ENCODE results near the gene HBA2. TPM values are rescaled to one million over a fixed set of nuclear protein-coding genes. Genes with fewer than 3 reads are reported as not detected.
"Not testable (repeated sequence)": the region's sequence is repeated elsewhere in the genome, so short reads cannot be mapped to it uniquely, and the experiment has no call there.

The HBA2 gene
- 7.6 TPM for polyA plus RNA-seq (2013, experiment 1 of 2; ENCODE audit: insufficient read length)
- polyA plus RNA-seq (2013, experiment 2 of 2; ENCODE audit: insufficient read length) = 593 TPM

GRCh38 chr16:172374-172941 is at the start of gene HBA2:
TSS of gene HBA2 (plus strand) at chr16:172876. CDS start at chr16:172913, 37 bp downstream.
- DNase-seq = not testable (repeated sequence)

DNA sequence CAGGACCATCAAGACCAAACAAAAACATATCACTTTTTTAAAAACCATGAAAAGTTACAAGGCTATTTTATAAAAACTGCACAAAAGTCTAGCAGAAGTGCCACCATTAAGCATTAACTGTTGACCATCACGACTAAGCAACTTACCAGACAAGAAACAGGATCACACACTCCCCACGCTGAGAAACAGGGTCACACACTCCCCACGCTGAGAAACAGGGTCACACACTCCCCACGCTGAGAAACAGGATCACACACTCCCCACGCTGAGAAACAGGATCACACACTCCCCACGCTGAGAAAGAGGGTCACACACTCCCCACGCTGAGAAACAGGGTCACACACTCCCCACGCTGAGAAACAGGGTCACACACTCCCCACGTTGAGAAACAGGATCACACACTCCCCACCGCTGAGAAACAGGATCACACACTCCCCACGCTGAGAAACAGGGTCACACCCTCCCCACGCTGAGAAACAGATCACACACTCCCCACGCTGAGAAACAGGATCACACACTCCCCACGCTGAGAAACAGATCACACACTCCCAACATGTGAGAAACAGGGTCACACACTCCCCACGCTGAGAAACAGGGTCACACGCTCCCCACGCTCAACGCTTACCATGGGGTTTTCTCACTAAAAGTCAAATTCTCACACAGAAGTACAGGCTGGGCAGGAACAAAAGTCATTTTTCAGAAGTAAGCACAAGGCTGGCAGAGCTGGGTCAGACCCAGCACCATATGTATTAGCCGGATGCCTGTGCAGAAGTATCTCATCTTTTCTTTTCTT is 48.9 kb upstream of the HBA2 start:
- not testable (repeated sequence) for DNase-seq

DNA sequence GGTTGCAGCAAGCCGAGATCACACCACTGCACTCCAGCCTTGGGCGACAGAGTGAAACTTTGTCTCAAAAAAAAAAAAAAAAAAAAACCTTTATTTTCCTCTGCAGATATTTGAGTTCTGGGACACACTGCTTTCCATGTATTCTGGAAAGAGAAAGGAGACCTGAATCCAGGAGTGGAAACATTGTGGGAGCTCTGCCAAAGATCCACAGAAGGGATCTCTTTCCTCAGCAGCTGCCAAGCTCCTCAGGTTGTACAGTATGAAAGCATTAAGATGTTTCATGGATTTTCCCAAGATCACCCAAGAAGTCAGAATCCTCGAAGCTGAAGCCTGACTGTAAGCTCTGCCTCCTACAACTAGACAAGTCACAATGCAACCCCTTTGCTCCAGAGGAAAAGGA is 47.7 kb upstream of the HBA2 start:
- DNase-seq = no peak

GRCh38 chr16:129075-129474 is 43.6 kb upstream of the HBA2 start:
- no peak for DNase-seq

GRCh38 chr16:130533-131173 is 42.0 kb upstream of the HBA2 start:
- no peak for DNase-seq

GRCh38 chr16:132120-132519 is 40.6 kb upstream of the HBA2 start:
- DNase-seq = no peak

- no peak for DNase-seq
These were observed 39.0 kb upstream of the HBA2 start for GRCh38 chr16:133716-134115.

DNA sequence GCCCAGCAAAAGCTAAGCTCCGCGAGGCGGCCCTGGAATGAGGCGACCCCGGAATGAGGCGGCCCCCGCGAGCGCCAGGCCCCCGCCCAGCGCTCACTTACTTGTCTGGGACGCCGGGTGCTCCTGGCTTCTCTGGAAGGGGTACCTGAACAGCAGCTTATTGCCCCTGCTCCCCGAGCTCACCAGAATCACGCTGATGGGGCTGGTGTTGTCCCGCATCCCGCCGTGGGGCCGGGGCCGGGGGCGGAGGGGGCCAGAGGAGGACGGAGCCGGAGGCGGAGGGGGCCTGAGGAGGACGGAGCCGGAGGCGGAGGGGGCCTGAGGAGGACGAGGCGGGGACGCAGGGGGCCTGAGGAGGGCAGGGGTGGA is 34.6 kb upstream of the HBA2 start:
- DNase-seq = peak; percentile 15

DNA sequence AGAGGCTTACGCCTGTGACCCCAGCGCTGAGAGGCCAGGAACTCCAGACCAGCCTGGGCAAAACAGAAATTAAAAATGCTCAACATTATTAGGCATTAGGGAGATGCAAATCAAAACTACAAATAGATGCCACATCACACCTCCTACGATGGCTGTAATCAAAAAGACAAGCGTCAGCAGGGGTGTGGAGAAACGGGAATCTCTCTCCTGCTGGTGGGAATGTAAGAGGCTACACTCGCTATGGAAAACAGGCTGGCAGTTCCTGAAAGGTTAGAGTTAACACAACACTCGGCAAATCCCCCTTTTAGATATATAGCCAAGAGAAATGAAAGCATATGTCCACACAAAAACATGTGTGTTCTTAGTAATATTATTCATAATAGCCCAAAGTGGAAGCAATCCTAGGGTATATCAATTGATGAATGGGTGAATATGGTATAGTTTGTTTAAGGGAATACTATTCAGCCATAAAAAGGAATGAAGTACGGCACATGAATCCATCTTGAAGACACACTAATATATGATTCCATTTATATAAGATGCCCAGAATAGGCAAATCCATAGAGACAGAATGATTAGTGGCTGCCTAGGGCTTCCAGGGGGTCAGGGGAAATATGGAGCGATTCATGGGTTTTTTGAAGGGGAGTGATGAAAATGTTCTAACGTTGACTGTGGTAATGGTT is 32.4 kb upstream of the HBA2 start:
- no peak for DNase-seq

GRCh38 chr16:142405-142967 is 30.2 kb upstream of the HBA2 start:
- DNase-seq = no peak

DNA sequence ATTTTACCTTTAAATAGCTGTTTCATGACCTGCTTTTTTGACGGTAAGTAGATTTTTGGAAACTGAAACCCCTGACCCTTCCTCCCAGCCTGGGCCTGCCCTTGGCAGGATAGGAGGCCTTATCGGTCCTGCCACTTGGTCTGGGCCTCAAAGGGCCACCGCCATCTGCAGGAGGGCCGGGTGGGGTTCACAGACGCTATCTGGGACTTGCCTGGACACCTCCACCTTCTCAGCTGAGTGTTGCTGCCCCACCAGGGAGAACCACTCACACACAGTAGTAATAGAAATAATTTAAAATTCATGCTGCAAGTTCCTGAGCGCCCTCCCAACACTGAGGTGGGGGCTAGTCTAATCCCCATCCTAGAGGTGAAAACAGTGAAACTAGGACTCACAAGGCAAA is 29.6 kb upstream of the HBA2 start:
- DNase-seq = no peak

DNA sequence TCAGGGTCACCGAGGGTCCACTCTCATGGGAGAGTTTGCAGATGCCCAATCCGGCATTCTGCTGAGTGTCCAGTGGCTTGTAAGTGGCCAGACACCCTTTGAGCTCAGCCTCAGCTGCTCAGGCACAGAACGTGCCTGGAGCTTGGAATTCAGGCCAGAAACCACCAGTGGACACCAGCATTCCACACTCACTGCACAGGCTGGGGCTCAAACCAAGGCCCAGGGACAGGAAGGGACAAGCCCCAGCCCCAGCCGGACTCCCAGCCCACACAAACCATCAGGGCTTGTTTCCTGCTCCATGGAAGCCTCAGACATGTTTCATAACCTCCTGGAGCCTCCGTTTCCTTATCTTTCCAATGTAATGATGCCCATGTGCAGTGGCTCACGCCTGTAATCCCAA is 29.2 kb upstream of the HBA2 start:
- no peak for DNase-seq

DNA sequence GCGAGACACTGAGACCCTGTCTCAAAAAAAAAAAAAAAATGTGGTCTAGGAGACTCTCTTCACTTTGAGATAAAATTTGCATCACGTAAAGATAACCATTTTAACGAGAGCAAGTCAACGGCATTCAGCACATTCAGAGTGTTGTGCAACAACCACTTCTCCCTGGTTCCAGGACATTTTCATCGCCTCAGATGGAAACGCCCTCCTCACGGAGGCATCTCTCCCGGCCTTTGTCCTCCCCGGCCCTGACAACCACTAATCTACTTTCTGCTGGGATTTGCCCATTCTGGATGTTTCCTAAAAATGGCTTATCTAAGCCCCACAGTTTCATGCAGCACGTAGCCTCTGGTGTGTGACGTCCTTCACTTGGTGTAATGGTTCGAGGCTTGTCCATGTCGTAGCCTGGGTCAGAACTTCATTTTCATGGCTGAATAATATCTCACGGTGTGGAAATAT is 27.9 kb upstream of the HBA2 start:
- DNase-seq = no peak

- DNase-seq = no peak
These were observed 26.0 kb upstream of the HBA2 start for GRCh38 chr16:146646-147045.

- peak; percentile 63 for DNase-seq
These were observed 23.5 kb upstream of the HBA2 start for GRCh38 chr16:149024-149660.

DNA sequence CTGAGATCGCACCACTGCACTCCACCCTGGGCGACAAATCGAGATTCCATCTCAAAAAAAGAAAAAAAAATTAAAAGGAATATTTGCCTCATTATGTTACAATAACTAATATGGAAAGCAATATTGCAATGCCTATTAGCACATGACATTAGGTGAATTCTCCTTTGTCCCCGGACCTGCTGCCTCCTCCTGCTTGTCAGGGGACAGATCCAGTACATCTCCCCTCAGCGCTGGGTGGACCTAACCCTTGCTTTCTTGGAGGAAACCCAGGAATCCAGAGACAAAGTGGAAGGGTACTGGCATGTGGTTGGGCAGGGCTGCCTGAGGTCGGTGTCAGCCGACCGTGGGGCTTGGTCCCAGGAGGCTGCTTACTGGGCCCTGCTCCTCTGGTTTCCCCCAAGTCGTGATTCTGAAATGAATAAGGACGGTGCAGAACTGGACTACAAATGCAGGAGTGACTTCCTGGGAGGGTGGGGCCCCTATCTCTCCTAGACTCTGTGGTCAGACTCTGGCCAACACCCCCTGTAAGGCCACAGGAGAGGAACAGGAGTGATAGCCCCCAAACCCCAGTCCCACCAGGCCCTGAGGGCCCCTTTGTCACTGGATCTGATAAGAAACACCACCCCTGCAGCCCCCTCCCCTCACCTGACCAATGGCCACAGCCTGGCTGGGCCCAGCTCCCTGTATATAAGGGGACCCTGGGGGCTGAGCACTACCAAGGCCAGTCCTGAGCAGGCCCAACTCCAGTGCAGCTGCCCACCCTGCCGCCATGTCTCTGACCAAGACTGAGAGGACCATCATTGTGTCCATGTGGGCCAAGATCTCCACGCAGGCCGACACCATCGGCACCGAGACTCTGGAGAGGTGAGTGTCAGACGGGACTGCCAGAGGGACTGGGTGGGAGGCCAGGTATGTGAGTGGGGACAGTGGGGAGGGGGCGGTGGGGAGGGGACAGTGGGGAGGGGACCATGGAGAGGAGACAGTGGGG is 20.2 kb upstream of the HBA2 start, which contains the start of gene HBZ:
HBZ (plus strand) TSS at position 504 of the 988 bp plus-strand sequence; CDS start at position 770, 266 bp downstream.
- no peak for DNase-seq

DNA sequence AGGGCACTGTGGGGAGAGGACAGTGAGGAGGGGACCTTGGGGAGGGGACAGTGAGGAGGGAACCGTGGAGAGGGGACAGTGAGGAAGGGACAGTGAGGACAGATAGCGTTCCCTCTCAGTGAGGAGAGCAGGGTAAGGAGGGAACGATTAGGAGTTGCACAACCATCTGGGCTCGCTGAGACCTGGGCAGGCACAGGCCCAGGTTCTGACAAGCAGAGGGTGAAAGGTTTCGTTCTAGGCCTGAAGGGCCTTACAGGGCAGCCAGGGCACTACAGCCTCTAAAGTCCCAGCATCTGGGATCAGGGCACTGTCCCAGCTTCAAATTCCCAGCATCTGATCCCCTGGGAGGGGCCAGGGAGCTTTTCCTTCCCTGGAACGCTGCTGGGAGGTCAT is 19.6 kb upstream of the HBA2 start:
- DNase-seq = not testable (repeated sequence)

GRCh38 chr16:153550-154216 is 19.0 kb upstream of the HBA2 start:
- DNase-seq = not testable (repeated sequence)

GRCh38 chr16:154217-155030 is 18.3 kb upstream of the HBA2 start:
- no peak for DNase-seq

Measured in fibroblast of skin of scalp (primary cell).